Panc1 (cell line): Measurements from ENCODE around the gene C5AR1. TPM values are rescaled to one million over a fixed set of nuclear protein-coding genes. Genes with fewer than 3 reads are reported as not detected.

Experiments
- ATAC-seq: fragments of 200-7000 bp; cut with Tn5 transposase; 2 replicates; pipeline ENCODE4 v1.9.1; 2020; ENCODE audit warnings: mild to moderate bottlenecking, moderate library complexity
- BruUV-seq: library from RNA; stranded (reverse); fragments of 400-500 nt; replicated peaks from 2 replicates; lab custom pipeline; 2021; lab: Mats Ljungman, UMichigan
- CTCF ChIA-PET: fragments of 300-600 bp; sonication (Branson Sonifier 250); formaldehyde crosslinking; loops from one replicate; lab custom pipeline; 2022; ENCODE audit warnings: antibody characterized with exemption; lab: Charles Lee
- POLR2A ChIA-PET: fragments of 300-600 bp; sonication (Branson Sonifier 250); formaldehyde crosslinking; loops from one replicate; lab custom pipeline; 2022; ENCODE audit warnings: antibody characterized with exemption; lab: Charles Lee
- DNase-seq: peaks from one replicate; pipeline ENCODE4 v3.0.0-alpha.2; 2010; ENCODE audit warnings: low read depth, low spot score
- H3K27ac ChIP-seq: 2 replicates; pipeline ENCODE4 v1.5.1; 2011; ENCODE audit warnings: mild to moderate bottlenecking, low read length, inconsistent platforms
- H3K27me3 ChIP-seq: fragments of 200-500 bp; sonication (Bioruptor generic); 2 replicates; pipeline ENCODE4 v1.6.0; 2014; ENCODE audit warnings: low read length, inconsistent platforms; ENCODE audit not compliant: control insufficient read depth, insufficient read depth
- H3K36me3 ChIP-seq: fragments of 200-500 bp; sonication (Bioruptor generic); 2 replicates; pipeline ENCODE4 v1.5.1; 2014; ENCODE audit warnings: inconsistent platforms, mild to moderate bottlenecking, low read length, moderate library complexity; ENCODE audit not compliant: control insufficient read depth, insufficient read depth
- H3K4me1 ChIP-seq: 2 replicates; pipeline ENCODE4 v1.5.1; 2011; ENCODE audit warnings: inconsistent platforms, mild to moderate bottlenecking, low read length, moderate library complexity; ENCODE audit not compliant: control insufficient read depth, insufficient read depth
- H3K4me3 ChIP-seq, 2 experiments: 2 replicates each; pipeline ENCODE4 v1.5.1; 2011 to 2012; ENCODE audit warnings: low read depth in 2 of 2, low read length in 2 of 2, mild to moderate bottlenecking in 2 of 2, inconsistent platforms in 1 of 2, moderate library complexity in 1 of 2
- H3K9me3 ChIP-seq: fragments of 200-500 bp; sonication (Bioruptor generic); 2 replicates; pipeline ENCODE4 v1.5.1; 2014; ENCODE audit warnings: low read depth, mild to moderate bottlenecking, inconsistent platforms, low read length, moderate library complexity; ENCODE audit not compliant: control insufficient read depth, insufficient read depth
- POLR2AphosphoS5 ChIP-seq: IDR thresholded peaks from 2 replicates; pipeline ENCODE4 v1.6.1; 2012; ENCODE audit warnings: mild to moderate bottlenecking, low read depth, low read length, moderate library complexity
- REST ChIP-seq, 2 experiments: IDR thresholded peaks; 2 replicates each; pipeline ENCODE4 v1.6.1; 2011 to 2012; ENCODE audit warnings: low read depth in 2 of 2, control low read depth in 1 of 2, low read length in 1 of 2, mild to moderate bottlenecking in 1 of 2, moderate library complexity in 1 of 2; ENCODE audit not compliant: insufficient read depth in 1 of 2
- SIN3A ChIP-seq: IDR thresholded peaks from 2 replicates; pipeline ENCODE4 v1.6.1; 2012; ENCODE audit warnings: low read depth, mild to moderate bottlenecking, low read length, moderate library complexity, borderline replicate concordance; ENCODE audit not compliant: insufficient read depth
- TCF7L2 ChIP-seq: IDR thresholded peaks from 2 replicates; pipeline ENCODE4 v1.6.1; 2011; ENCODE audit warnings: mild to moderate bottlenecking, low read depth, low read length, inconsistent platforms
- in situ Hi-C: cut with HindIII; loops from 2 replicates; pipeline ENCODE4 v1.10.0; 2016; ENCODE audit warnings: low sequenced_read_pairs, low pct_unique_long_range_greater_than_20kb
- intact Hi-C: fragments of 100-400 bp; cut with micrococcal nuclease; formaldehyde crosslinking; loops from one replicate; pipeline ENCODE4 v1.10.0; 2022; ENCODE audit not compliant: unreplicated experiment
- total RNA-seq: library from RNA; stranded (reverse); gene quantifications from one replicate; pipeline ENCODE4 v1.2.1, GENCODE V29; 2021; ENCODE audit not compliant: unreplicated experiment
- TF ChIP-seq, protein P1 (sequence below): fragments of 450-650 bp; IDR thresholded peaks from 2 replicates; pipeline ENCODE4 v1.5.1; 2017; ENCODE audit warnings: mild to moderate bottlenecking

Gene C5AR1
- total RNA-seq, 1 experiment from 2014 or later = 2.7 TPM

DNA sequence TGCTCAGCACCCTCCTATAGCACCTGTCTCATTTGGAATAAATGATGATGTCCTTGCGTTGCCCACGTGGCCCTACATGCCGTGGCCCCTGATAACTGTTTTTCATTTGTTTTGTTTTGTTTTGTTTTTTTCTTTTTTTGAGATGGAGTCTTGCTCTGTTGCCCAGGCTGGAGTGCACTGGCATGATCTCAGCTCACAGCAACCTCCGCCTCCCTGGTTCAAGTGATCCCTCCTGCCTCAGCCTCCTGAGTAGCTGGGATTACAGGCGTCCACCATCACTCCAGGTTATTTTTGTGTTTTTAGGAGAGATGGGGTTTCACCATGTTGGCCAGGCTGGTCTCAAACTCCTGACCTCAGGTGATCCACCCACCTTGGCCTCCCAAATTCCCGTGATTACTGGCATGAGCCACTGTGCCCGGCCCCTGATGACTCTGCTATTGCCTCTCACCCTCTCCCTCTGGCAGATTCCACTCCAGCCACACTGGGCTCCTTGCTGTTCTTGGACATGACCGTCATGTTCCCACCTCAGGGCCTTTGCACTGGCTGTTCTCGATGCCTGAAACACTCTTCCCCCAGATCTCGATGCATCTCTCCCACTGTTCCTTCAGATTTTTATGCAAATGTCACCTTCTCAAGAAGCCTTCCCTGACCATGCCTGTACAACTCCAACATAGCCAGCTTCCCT, 29.7 kb downstream of the C5AR1 start:
- no TSS peak for BruUV-seq
- intact Hi-C loops (no loop called here), in situ Hi-C loops (no loop called here)
- Histone ChIP-seq H3K4me3 (no peak overlapping the region), H3K36me3 (no peaks in the 10 kb centered on the region), H3K27ac (no peak overlapping the region), H3K27me3 (no peaks in the 10 kb centered on the region), H3K9me3 (no peaks in the 10 kb centered on the region), H3K4me1 (no peaks in the 10 kb centered on the region)
- ATAC-seq = no peak
- POLR2A ChIA-PET = no interaction called here
- TF ChIP-seq SIN3A = no peak
- no peak for TF ChIP-seq POLR2AphosphoS5
- no peak for TF ChIP-seq REST (IDR thresholded peaks at IDR 0.05; ENCODE audit: insufficient read depth in 1 of 2, low read depth in 2 of 2, low read length in 1 of 2)
- no peak for TF ChIP-seq TCF7L2
- TF ChIP-seq, protein P1, sequence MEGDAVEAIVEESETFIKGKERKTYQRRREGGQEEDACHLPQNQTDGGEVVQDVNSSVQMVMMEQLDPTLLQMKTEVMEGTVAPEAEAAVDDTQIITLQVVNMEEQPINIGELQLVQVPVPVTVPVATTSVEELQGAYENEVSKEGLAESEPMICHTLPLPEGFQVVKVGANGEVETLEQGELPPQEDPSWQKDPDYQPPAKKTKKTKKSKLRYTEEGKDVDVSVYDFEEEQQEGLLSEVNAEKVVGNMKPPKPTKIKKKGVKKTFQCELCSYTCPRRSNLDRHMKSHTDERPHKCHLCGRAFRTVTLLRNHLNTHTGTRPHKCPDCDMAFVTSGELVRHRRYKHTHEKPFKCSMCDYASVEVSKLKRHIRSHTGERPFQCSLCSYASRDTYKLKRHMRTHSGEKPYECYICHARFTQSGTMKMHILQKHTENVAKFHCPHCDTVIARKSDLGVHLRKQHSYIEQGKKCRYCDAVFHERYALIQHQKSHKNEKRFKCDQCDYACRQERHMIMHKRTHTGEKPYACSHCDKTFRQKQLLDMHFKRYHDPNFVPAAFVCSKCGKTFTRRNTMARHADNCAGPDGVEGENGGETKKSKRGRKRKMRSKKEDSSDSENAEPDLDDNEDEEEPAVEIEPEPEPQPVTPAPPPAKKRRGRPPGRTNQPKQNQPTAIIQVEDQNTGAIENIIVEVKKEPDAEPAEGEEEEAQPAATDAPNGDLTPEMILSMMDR = no peak
- DNase-seq = no peak
- CTCF ChIA-PET = no interaction called here

DNA sequence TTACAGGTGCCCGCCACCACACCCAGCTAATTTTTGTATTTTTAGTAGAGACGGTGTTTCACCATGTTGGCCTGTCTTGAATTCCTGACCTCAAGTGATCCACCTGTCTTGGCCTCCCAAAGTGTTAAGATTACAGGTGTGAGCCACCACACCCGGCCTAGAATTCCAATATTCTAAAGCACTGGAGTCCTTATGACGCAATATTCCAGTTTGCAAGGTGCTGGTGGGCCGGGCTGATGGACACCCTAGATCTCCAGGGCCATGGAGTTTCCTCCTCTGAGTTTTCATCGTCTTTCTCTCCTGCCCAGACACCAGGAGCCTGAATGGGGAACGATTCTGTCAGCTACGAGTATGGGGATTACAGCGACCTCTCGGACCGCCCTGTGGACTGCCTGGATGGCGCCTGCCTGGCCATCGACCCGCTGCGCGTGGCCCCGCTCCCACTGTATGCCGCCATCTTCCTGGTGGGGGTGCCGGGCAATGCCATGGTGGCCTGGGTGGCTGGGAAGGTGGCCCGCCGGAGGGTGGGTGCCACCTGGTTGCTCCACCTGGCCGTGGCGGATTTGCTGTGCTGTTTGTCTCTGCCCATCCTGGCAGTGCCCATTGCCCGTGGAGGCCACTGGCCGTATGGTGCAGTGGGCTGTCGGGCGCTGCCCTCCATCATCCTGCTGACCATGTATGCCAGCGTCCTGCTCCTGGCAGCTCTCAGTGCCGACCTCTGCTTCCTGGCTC, 31.0 kb downstream of the C5AR1 start:
- no peak overlapping the region for H3K4me3 ChIP-seq
- no peaks in the 10 kb centered on the region for H3K36me3 ChIP-seq
- no peaks in the 10 kb centered on the region for H3K27me3 ChIP-seq
- intact Hi-C loops (no loop called here), in situ Hi-C loops (no loop called here)
- no peaks in the 10 kb centered on the region for H3K4me1 ChIP-seq
- CTCF ChIA-PET = interaction anchor here (0.5 kb wide), 1 partner anchor 8 kb away, joined by 5 read pairs; the partner anchor contains the start of gene DHX34
- TF ChIP-seq REST (IDR thresholded peaks at IDR 0.05; ENCODE audit: insufficient read depth in 1 of 2, low read depth in 2 of 2, low read length in 1 of 2) (no peak), TCF7L2 (no peak), POLR2AphosphoS5 (no peak), SIN3A (no peak)
- TF ChIP-seq, protein P1 = no peak
- BruUV-seq = no TSS peak
- H3K27ac ChIP-seq = no peak overlapping the region
- no peaks in the 10 kb centered on the region for H3K9me3 ChIP-seq
- POLR2A ChIA-PET = no interaction called here
- DNase-seq (no peak), ATAC-seq (no peak)
